Keratinocyte (primary cell): ENCODE measurements around the gene SKIC8.

ENCODE experiments used
- EZH2 ChIP-seq: IDR thresholded peaks from one replicate; pipeline ENCODE4 v1.6.1; 2012; ENCODE audit warnings: inconsistent platforms, mild to moderate bottlenecking, low read length, moderate library complexity
- TF ChIP-seq, protein P1 (sequence below), 3 experiments: IDR thresholded peaks in 1 of 3; conservative IDR thresholded peaks in 1 of 3; optimal IDR thresholded peaks in 1 of 3; 2 replicates in 2 of 3; 3 replicates in 1 of 3; pipeline versions ENCODE3 to v1.5.1; 2011; ENCODE audit warnings: low read length in 3 of 3, mild to moderate bottlenecking in 3 of 3, moderate library complexity in 2 of 3, control low read depth in 1 of 3, inconsistent platforms in 1 of 3; ENCODE audit not compliant: insufficient read depth in 2 of 3; ENCODE audit errors: extremely low read depth in 1 of 3

DNA sequence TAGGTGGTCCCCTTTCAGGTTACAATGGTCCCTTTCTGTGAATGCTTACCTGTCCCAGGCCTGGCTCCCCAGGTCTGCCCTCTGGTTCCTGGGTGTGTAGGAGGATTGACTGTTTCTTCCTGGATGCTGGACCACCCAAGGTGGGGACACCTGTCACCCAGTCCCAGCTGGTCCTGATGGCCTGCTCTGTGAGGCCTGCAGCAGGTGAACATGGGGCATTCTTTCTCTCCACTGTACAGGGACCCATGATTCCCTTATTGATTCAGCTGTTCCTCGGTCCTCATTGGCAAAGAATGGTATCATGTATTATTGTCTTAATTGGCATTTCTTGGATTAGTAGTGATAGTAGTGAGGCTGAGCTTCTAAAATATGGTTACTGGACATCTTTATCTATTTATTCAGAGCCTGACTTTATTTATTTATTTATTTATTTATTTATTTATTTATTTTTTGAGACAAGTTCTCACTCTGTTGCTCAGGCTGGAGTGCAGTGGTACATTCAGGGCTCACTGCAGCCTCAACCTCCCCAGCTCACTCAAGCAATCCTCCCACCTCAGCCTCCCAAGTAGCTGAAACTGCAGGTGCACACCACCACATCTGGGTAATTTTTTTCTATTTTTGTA is 43.9 kb downstream of the SKIC8 start:
- TF ChIP-seq, protein P1, sequence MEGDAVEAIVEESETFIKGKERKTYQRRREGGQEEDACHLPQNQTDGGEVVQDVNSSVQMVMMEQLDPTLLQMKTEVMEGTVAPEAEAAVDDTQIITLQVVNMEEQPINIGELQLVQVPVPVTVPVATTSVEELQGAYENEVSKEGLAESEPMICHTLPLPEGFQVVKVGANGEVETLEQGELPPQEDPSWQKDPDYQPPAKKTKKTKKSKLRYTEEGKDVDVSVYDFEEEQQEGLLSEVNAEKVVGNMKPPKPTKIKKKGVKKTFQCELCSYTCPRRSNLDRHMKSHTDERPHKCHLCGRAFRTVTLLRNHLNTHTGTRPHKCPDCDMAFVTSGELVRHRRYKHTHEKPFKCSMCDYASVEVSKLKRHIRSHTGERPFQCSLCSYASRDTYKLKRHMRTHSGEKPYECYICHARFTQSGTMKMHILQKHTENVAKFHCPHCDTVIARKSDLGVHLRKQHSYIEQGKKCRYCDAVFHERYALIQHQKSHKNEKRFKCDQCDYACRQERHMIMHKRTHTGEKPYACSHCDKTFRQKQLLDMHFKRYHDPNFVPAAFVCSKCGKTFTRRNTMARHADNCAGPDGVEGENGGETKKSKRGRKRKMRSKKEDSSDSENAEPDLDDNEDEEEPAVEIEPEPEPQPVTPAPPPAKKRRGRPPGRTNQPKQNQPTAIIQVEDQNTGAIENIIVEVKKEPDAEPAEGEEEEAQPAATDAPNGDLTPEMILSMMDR (optimal IDR thresholded peaks at IDR 0.05 in 1 of 3, IDR thresholded peaks at IDR 0.05 in 1 of 3, conservative IDR thresholded peaks at IDR 0.05 in 1 of 3; ENCODE audit: extremely low read depth in 1 of 3, insufficient read depth in 2 of 3, low read length in 3 of 3) = no peak
- no peak for TF ChIP-seq EZH2
